Measurements from ENCODE around the gene CLTCL1.

DNA sequence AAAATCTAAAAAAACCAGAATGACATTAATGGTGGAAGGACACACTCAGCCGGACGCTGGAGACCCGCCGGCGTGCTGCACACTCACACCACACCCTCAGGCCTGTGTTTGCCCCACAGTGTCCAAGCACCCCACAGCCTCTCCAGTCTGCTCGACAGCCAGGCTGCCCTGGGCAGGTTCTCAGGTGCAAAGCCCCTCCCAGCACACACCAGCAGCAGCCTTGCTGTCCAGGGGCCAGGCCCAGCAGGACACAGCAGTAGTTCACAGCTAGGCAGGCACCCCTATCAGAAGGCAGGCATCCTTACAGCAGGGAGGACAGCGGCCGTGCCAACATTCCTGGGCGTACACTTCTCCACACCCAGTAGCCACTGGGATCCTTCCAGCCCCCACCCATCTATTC, 111.3 kb downstream of the CLTCL1 start:
- TF ChIP-seq, protein P1, sequence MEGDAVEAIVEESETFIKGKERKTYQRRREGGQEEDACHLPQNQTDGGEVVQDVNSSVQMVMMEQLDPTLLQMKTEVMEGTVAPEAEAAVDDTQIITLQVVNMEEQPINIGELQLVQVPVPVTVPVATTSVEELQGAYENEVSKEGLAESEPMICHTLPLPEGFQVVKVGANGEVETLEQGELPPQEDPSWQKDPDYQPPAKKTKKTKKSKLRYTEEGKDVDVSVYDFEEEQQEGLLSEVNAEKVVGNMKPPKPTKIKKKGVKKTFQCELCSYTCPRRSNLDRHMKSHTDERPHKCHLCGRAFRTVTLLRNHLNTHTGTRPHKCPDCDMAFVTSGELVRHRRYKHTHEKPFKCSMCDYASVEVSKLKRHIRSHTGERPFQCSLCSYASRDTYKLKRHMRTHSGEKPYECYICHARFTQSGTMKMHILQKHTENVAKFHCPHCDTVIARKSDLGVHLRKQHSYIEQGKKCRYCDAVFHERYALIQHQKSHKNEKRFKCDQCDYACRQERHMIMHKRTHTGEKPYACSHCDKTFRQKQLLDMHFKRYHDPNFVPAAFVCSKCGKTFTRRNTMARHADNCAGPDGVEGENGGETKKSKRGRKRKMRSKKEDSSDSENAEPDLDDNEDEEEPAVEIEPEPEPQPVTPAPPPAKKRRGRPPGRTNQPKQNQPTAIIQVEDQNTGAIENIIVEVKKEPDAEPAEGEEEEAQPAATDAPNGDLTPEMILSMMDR (IDR thresholded peaks at IDR 0.05 in 2 of 3, conservative IDR thresholded peaks at IDR 0.05 in 1 of 3; ENCODE audit: insufficient read depth in 2 of 3, low read depth in 1 of 3, low read length in 3 of 3): no peak
- TF ChIP-seq CBX2 (IDR thresholded peaks at IDR 0.05; ENCODE audit: insufficient read depth, low read length, poor library complexity, severe bottlenecking): no peak
